ENCODE data around the gene COPB2. TPM values are rescaled to one million over a fixed set of nuclear protein-coding genes. Genes with fewer than 3 reads are reported as not detected.

The COPB2 gene
- total RNA-seq, 1 donor, result 164 TPM

DNA sequence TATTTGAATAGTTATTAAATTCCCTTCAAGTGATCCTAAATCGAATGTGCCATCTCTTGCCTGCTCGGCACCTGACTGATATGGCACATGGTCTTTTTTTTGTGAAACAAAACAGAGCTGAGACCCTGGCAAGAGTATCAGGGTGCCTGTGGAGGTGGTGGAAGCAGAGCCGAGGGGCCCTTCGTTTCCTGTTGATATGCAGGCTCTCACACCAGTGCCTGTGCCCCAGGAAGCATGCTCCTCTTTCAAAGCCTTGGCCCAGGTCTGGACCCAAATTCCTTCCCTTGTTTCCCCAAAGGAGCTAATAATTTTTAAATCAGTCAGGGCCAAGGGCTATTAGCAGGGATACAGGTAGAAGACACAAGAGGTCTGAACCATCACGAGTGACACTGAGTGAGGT, 67.1 kb downstream of the COPB2 start:
- no peak for DNase-seq (ENCODE audit: insufficient read length, low spot score, missing footprints)
- Histone ChIP-seq H3K79me2 (ENCODE audit: insufficient read depth, low read length) (no peaks in the 10 kb centered on the region), H3K4me2 (ENCODE audit: insufficient read depth, low read length) (no peak overlapping the region), H3K4me1 (ENCODE audit: insufficient read depth, low read length) (no peaks in the 10 kb centered on the region), H3K4me3 (ENCODE audit: insufficient read depth, low read length) (no peak overlapping the region), H3K36me3 (ENCODE audit: insufficient read depth, low read length) (no peaks in the 10 kb centered on the region), H2AFZ (ENCODE audit: low read length) (no peak overlapping the region), H3K27ac (ENCODE audit: low read depth, low read length) (no peak overlapping the region), H4K20me1 (ENCODE audit: insufficient read depth, low read length) (no peaks in the 10 kb centered on the region), H3K27me3 (ENCODE audit: insufficient read depth, low read length) (no peaks in the 10 kb centered on the region), H3K9me3 (ENCODE audit: low read depth, low read length) (no peaks in the 10 kb centered on the region)
- TF ChIP-seq, protein P1, sequence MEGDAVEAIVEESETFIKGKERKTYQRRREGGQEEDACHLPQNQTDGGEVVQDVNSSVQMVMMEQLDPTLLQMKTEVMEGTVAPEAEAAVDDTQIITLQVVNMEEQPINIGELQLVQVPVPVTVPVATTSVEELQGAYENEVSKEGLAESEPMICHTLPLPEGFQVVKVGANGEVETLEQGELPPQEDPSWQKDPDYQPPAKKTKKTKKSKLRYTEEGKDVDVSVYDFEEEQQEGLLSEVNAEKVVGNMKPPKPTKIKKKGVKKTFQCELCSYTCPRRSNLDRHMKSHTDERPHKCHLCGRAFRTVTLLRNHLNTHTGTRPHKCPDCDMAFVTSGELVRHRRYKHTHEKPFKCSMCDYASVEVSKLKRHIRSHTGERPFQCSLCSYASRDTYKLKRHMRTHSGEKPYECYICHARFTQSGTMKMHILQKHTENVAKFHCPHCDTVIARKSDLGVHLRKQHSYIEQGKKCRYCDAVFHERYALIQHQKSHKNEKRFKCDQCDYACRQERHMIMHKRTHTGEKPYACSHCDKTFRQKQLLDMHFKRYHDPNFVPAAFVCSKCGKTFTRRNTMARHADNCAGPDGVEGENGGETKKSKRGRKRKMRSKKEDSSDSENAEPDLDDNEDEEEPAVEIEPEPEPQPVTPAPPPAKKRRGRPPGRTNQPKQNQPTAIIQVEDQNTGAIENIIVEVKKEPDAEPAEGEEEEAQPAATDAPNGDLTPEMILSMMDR (IDR thresholded peaks at IDR 0.05; ENCODE audit: extremely low read depth, low read depth, low read length), result no peak

GRCh38 chr3:139320551-139321309, 68.7 kb downstream of the COPB2 start:
- Histone ChIP-seq H3K27ac (ENCODE audit: low read depth, low read length) (no peak overlapping the region), H4K20me1 (ENCODE audit: insufficient read depth, low read length) (no peaks in the 10 kb centered on the region), H3K4me1 (ENCODE audit: insufficient read depth, low read length) (no peaks in the 10 kb centered on the region), H3K4me2 (ENCODE audit: insufficient read depth, low read length) (no peak overlapping the region), H3K36me3 (ENCODE audit: insufficient read depth, low read length) (no peaks in the 10 kb centered on the region), H3K27me3 (ENCODE audit: insufficient read depth, low read length) (no peaks in the 10 kb centered on the region), H3K79me2 (ENCODE audit: insufficient read depth, low read length) (no peaks in the 10 kb centered on the region), H3K9me3 (ENCODE audit: low read depth, low read length) (no peaks in the 10 kb centered on the region), H2AFZ (ENCODE audit: low read length) (no peak overlapping the region), H3K4me3 (ENCODE audit: insufficient read depth, low read length) (no peak overlapping the region)
- DNase-seq (ENCODE audit: insufficient read length, low spot score, missing footprints), result no peak
- TF ChIP-seq, protein P1 (IDR thresholded peaks at IDR 0.05; ENCODE audit: extremely low read depth, low read depth, low read length), result no peak

- Histone ChIP-seq H3K9me3 (ENCODE audit: low read depth, low read length) (no peaks in the 10 kb centered on the region), H3K79me2 (ENCODE audit: insufficient read depth, low read length) (no peaks in the 10 kb centered on the region), H3K4me3 (ENCODE audit: insufficient read depth, low read length) (no peak overlapping the region), H3K4me1 (ENCODE audit: insufficient read depth, low read length) (no peaks in the 10 kb centered on the region), H2AFZ (ENCODE audit: low read length) (no peak overlapping the region), H3K4me2 (ENCODE audit: insufficient read depth, low read length) (no peak overlapping the region), H3K27me3 (ENCODE audit: insufficient read depth, low read length) (no peaks in the 10 kb centered on the region), H3K36me3 (ENCODE audit: insufficient read depth, low read length) (no peaks in the 10 kb centered on the region), H3K27ac (ENCODE audit: low read depth, low read length) (no peak overlapping the region), H4K20me1 (ENCODE audit: insufficient read depth, low read length) (no peaks in the 10 kb centered on the region)
- DNase-seq (ENCODE audit: insufficient read length, low spot score, missing footprints), result no peak
- TF ChIP-seq, protein P1 (IDR thresholded peaks at IDR 0.05; ENCODE audit: extremely low read depth, low read depth, low read length), result peak; percentile 38
These were observed 69.7 kb downstream of the COPB2 start for GRCh38 chr3:139319428-139320402.

GRCh38 chr3:139318826-139319225, 70.6 kb downstream of the COPB2 start:
- TF ChIP-seq, protein P1 (IDR thresholded peaks at IDR 0.05; ENCODE audit: extremely low read depth, low read depth, low read length), result no peak
- no peak overlapping the region for H3K4me3 ChIP-seq (ENCODE audit: insufficient read depth, low read length)
- no peaks in the 10 kb centered on the region for H3K27me3 ChIP-seq (ENCODE audit: insufficient read depth, low read length)
- no peak overlapping the region for H2AFZ ChIP-seq (ENCODE audit: low read length)
- H3K36me3 ChIP-seq (ENCODE audit: insufficient read depth, low read length), result no peaks in the 10 kb centered on the region
- no peaks in the 10 kb centered on the region for H3K9me3 ChIP-seq (ENCODE audit: low read depth, low read length)
- no peak for DNase-seq (ENCODE audit: insufficient read length, low spot score, missing footprints)
- no peaks in the 10 kb centered on the region for H4K20me1 ChIP-seq (ENCODE audit: insufficient read depth, low read length)
- H3K4me1 ChIP-seq (ENCODE audit: insufficient read depth, low read length), result no peaks in the 10 kb centered on the region
- no peak overlapping the region for H3K4me2 ChIP-seq (ENCODE audit: insufficient read depth, low read length)
- H3K27ac ChIP-seq (ENCODE audit: low read depth, low read length), result no peak overlapping the region
- no peaks in the 10 kb centered on the region for H3K79me2 ChIP-seq (ENCODE audit: insufficient read depth, low read length)
